Liver (tissue), 9 donors: ENCODE results near the gene NT5C1A. TPM values are rescaled to one million over a fixed set of nuclear protein-coding genes. Genes with fewer than 3 reads are reported as not detected.

ENCODE experiments used
- DNase-seq: peaks from one replicate; pipeline ENCODE4 v3.0.0-alpha.2; 2017; ENCODE audit warnings: low spot score
- H3K27ac ChIP-seq, 2 donors: one replicate each; pipeline ENCODE4 v1.7.0; 2013; ENCODE audit warnings: inconsistent platforms in 2 of 2, low read length in 2 of 2, control low read depth in 1 of 2, low read depth in 1 of 2, mild to moderate bottlenecking in 1 of 2
- H3K27me3 ChIP-seq, 4 donors: one replicate each; pipeline versions ENCODE4 v1.6.1 to v1.7.0; 2013; ENCODE audit warnings: low read length in 3 of 4, inconsistent platforms in 1 of 4, mild to moderate bottlenecking in 1 of 4, moderate library complexity in 1 of 4; ENCODE audit not compliant: control insufficient read depth in 4 of 4, insufficient read depth in 4 of 4
- H3K36me3 ChIP-seq, 4 donors: one replicate each; pipeline versions ENCODE4 v1.6.1 to v1.7.0; 2013; ENCODE audit warnings: low read length in 3 of 4, mild to moderate bottlenecking in 3 of 4, low read depth in 1 of 4, moderate library complexity in 1 of 4; ENCODE audit not compliant: control insufficient read depth in 4 of 4, insufficient read depth in 3 of 4
- H3K4me1 ChIP-seq, 4 donors: one replicate each; pipeline versions ENCODE4 v1.6.1 to v1.7.0; 2013; ENCODE audit warnings: low read length in 3 of 4, mild to moderate bottlenecking in 3 of 4, moderate library complexity in 1 of 4; ENCODE audit not compliant: control insufficient read depth in 4 of 4, insufficient read depth in 4 of 4
- H3K4me3 ChIP-seq, 3 donors: one replicate each; pipeline versions ENCODE4 v1.6.1 to v1.7.0; 2013; ENCODE audit warnings: low read length in 3 of 3, control low read depth in 1 of 3, low read depth in 1 of 3, mild to moderate bottlenecking in 1 of 3
- H3K9ac ChIP-seq, 2 donors: one replicate each; pipeline ENCODE4 v1.7.0; 2013; ENCODE audit warnings: low read length in 2 of 2, mild to moderate bottlenecking in 2 of 2, moderate library complexity in 2 of 2, control low read depth in 1 of 2, low read depth in 1 of 2
- H3K9me3 ChIP-seq, 4 donors: one replicate each; pipeline versions ENCODE4 v1.6.1 to v1.7.0; 2013; ENCODE audit warnings: low read length in 3 of 4; ENCODE audit not compliant: control insufficient read depth in 4 of 4
- ATF3 ChIP-seq: IDR thresholded peaks from 2 replicates; pipeline ENCODE4 v1.6.1; 2016; ENCODE audit warnings: antibody characterized with exemption
- CTCF ChIP-seq: fragments of 150-350 bp; IDR thresholded peaks from 2 replicates; pipeline ENCODE4 v1.5.1; 2017; ENCODE audit warnings: improper control_type of control experiment, low read depth, low read length; ENCODE audit not compliant: missing input control
- EGR1 ChIP-seq, 2 donors: IDR thresholded peaks; 2 replicates each; pipeline ENCODE4 v1.6.1; 2016 to 2018; ENCODE audit warnings: antibody characterized with exemption in 2 of 2, low read depth in 2 of 2
- FOXA1 ChIP-seq: IDR thresholded peaks from 2 replicates; pipeline ENCODE4 v1.6.1; 2016; ENCODE audit warnings: antibody characterized with exemption
- FOXA2 ChIP-seq: IDR thresholded peaks from 2 replicates; pipeline ENCODE4 v1.6.1; 2016; ENCODE audit warnings: antibody characterized with exemption
- GABPA ChIP-seq, 2 donors: IDR thresholded peaks in 1 of 2; conservative IDR thresholded peaks in 1 of 2; 2 replicates each; pipeline ENCODE4 v1.6.1; 2016; ENCODE audit warnings: antibody characterized with exemption in 2 of 2, mild to moderate bottlenecking in 1 of 2, moderate library complexity in 1 of 2
- HNF4G ChIP-seq: IDR thresholded peaks from 2 replicates; pipeline ENCODE4 v1.6.1; 2016; ENCODE audit warnings: antibody characterized with exemption
- RAD21 ChIP-seq, 2 donors: IDR thresholded peaks; 2 replicates each; pipeline ENCODE4 v1.6.1; 2016; ENCODE audit warnings: antibody characterized with exemption in 2 of 2, mild to moderate bottlenecking in 2 of 2
- RXRA ChIP-seq, 2 donors: IDR thresholded peaks; 2 replicates each; pipeline ENCODE4 v1.6.1; 2017 to 2018; ENCODE audit warnings: antibody characterized with exemption in 2 of 2, mild to moderate bottlenecking in 1 of 2
- TAF1 ChIP-seq: conservative IDR thresholded peaks from 2 replicates; pipeline ENCODE4 v1.6.1; 2016; ENCODE audit warnings: antibody characterized with exemption, mild to moderate bottlenecking
- YY1 ChIP-seq: IDR thresholded peaks from 2 replicates; pipeline ENCODE4 v1.6.1; 2016; ENCODE audit warnings: antibody characterized with exemption, mild to moderate bottlenecking
- WGBS: extraction: QIAGEN DNeasy Blood & Tissue Kit; methylation state at CpG from one replicate; pipeline ENCODE4 v1.1.7; 2013; 5-methylcytosine and 5-hydroxymethylcytosine counted together
- polyA plus RNA-seq, 2 donors: library from polyadenylated mRNA; stranded (reverse) in 1 of 2; unstranded in 1 of 2; fragments of 200-250 nt in 1 of 2; fragments of >200 nt in 1 of 2; fragmentation: Nextera tagmentation in 1 of 2; extraction: Ambion mirVana in 1 of 2; gene quantifications; one replicate each; pipeline versions ENCODE4 v1.2.1 to v1.2.3, GENCODE V29; 2013 to 2015
- total RNA-seq, 2 donors: library from RNA; depleted of rRNA; stranded (reverse); fragments of >200 nt; gene quantifications; one replicate each; pipeline ENCODE4 v1.2.3, GENCODE V29; 2014
- TF ChIP-seq, protein P1 (sequence below): IDR thresholded peaks from 2 replicates; pipeline ENCODE4 v1.6.1; 2016; ENCODE audit warnings: antibody characterized with exemption
- TF ChIP-seq, protein P2 (sequence below): IDR thresholded peaks from 2 replicates; pipeline ENCODE4 v1.6.1; 2016; ENCODE audit warnings: antibody characterized with exemption, mild to moderate bottlenecking
- donor health status: healthy.
- donor health status: healthy.
- donor health status: healthy.
- donor health status: healthy.
- donor health status: healthy.

Gene NT5C1A
- total and polyA plus RNA-seq, 4 donors: 0.05 to 0.08 TPM; not detected in 2

DNA sequence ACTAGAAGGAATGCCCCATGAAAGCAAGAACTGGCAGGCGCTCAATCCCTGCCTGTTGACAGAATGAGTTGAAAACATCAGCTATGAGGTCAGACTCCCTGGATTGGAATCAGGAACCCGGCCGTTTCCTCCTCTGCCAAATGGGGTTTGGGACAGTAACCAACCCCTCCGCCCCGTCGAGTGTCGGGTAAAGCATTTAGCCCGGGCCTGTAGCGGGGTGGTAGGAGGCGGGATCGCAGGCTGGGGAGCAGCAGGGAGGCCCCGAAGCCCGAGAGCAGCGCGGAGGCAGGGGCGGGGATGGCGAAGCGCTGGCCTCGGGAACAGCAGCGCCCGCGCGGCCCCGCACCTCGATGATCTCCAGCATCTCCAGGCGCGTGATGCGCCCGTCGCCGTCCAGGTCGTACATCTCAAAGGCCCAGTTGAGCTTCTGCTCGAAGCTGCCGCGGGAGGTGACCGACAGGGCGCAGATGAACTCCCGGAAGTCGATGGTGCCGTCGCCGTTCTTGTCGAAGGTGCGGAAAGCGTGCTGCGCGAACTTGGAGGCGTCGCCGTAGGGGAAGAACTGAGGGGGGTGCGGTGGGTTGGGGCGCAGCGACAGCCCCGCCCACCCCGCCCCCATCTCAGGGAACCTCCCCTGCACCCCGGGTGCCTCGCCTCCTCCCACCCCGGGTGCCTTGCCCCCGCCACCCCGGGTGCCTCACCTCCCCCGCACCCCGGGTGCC lies 11.8 kb upstream of the NT5C1A start:
- H3K9me3 ChIP-seq: no peaks in the 10 kb centered on the region
- H3K9ac ChIP-seq: no peak overlapping the region
- no peak overlapping the region for H3K4me3 ChIP-seq
- H3K36me3 ChIP-seq: no peaks in the 10 kb centered on the region
- WGBS: 15% methylated on average over 62 of the region's 62 CpGs
- peaks cover 0 to 7% (median 6%) of the 10 kb centered on the region in 4 donors for H3K27me3 ChIP-seq
- no peaks in the 10 kb centered on the region for H3K4me1 ChIP-seq
- TF ChIP-seq FOXA2 (no peak), GABPA (IDR thresholded peaks at IDR 0.05 in 1 of 2, conservative IDR thresholded peaks at IDR 0.05 in 1 of 2) (no peak), TAF1 (no peak)
- DNase-seq: no peak
- no peak overlapping the region for H3K27ac ChIP-seq

- no peak for DNase-seq
- no peak overlapping the region for H3K4me3 ChIP-seq
- TF ChIP-seq, protein P1, sequence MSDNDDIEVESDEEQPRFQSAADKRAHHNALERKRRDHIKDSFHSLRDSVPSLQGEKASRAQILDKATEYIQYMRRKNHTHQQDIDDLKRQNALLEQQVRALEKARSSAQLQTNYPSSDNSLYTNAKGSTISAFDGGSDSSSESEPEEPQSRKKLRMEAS: no peak
- TF ChIP-seq ATF3 (no peak), CTCF (no peak), EGR1 (IDR thresholded peaks at IDR 0.05; ENCODE audit: low read depth in 2 of 2) (no peak), FOXA1 (no peak), RXRA (IDR thresholded peaks at IDR 0.05) (no peak)
- TF ChIP-seq, protein P2, sequence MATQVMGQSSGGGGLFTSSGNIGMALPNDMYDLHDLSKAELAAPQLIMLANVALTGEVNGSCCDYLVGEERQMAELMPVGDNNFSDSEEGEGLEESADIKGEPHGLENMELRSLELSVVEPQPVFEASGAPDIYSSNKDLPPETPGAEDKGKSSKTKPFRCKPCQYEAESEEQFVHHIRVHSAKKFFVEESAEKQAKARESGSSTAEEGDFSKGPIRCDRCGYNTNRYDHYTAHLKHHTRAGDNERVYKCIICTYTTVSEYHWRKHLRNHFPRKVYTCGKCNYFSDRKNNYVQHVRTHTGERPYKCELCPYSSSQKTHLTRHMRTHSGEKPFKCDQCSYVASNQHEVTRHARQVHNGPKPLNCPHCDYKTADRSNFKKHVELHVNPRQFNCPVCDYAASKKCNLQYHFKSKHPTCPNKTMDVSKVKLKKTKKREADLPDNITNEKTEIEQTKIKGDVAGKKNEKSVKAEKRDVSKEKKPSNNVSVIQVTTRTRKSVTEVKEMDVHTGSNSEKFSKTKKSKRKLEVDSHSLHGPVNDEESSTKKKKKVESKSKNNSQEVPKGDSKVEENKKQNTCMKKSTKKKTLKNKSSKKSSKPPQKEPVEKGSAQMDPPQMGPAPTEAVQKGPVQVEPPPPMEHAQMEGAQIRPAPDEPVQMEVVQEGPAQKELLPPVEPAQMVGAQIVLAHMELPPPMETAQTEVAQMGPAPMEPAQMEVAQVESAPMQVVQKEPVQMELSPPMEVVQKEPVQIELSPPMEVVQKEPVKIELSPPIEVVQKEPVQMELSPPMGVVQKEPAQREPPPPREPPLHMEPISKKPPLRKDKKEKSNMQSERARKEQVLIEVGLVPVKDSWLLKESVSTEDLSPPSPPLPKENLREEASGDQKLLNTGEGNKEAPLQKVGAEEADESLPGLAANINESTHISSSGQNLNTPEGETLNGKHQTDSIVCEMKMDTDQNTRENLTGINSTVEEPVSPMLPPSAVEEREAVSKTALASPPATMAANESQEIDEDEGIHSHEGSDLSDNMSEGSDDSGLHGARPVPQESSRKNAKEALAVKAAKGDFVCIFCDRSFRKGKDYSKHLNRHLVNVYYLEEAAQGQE: no peak
- WGBS: 54% methylated on average over 1 of the region's 1 CpG
- H3K9me3 ChIP-seq: no peaks in the 10 kb centered on the region
- H3K9ac ChIP-seq: no peak overlapping the region
- no peaks in the 10 kb centered on the region for H3K36me3 ChIP-seq
- H3K4me1 ChIP-seq: no peaks in the 10 kb centered on the region
- H3K27ac ChIP-seq: no peak overlapping the region
- H3K27me3 ChIP-seq: peaks cover 0 to 7% (median 4%) of the 10 kb centered on the region in 4 donors
Observed at GRCh38 chr1:39681999-39682398, 10.1 kb upstream of the NT5C1A start.

DNA sequence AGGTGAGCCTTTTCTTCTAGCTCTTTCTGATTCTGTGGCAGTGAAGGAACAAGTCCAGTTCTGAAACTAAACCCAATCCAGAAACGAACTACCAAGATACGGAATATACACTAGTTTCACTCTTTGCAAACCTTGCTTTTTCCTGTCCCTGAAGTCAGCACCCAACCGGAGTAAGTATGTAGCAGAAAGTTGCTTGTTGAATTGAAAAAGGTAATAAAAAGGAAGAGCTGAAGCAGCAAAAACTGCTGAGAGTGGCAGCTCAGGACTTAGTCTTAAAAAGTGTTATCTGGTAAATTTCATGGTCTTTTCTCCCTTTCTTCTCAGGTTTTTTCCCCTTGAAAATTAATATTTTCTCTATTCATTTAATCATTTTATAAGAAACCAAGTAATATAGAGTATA lies 9.4 kb upstream of the NT5C1A start:
- no peak for DNase-seq
- Histone ChIP-seq H3K4me3 (no peak overlapping the region), H3K27ac (no peak overlapping the region), H3K9ac (no peak overlapping the region), H3K36me3 (no peaks in the 10 kb centered on the region), H3K9me3 (no peaks in the 10 kb centered on the region), H3K4me1 (no peaks in the 10 kb centered on the region), H3K27me3 (peaks cover 0 to 7% (median 1%) of the 10 kb centered on the region in 4 donors)
- WGBS: 73% methylated on average over 3 of the region's 3 CpGs
- TF ChIP-seq HNF4G: no peak
- TF ChIP-seq, protein P1: no peak
- TF ChIP-seq YY1: no peak
- no peak for TF ChIP-seq RAD21 (IDR thresholded peaks at IDR 0.05)
